ENCODE measurements around the gene EEF1AKMT2.

EEF1AKMT2 gene

GRCh38 chr10:124708246-124708779 is 83.4 kb downstream of the EEF1AKMT2 start:
- H3K36me3 Mint-ChIP-seq, result peaks cover 2% of the 10 kb centered on the region
- peaks cover 93% of the 10 kb centered on the region for H3K4me1 Mint-ChIP-seq
- H3K27me3 Mint-ChIP-seq, result no peaks in the 10 kb centered on the region
- H3K4me3 Mint-ChIP-seq, result no peak overlapping the region
- no peak overlapping the region for H3K27ac Mint-ChIP-seq
- no peaks in the 10 kb centered on the region for H3K9me3 Mint-ChIP-seq
